HEK293 (cell line): Measurements from ENCODE around the gene COL15A1.

Experiments used
- CTCF ChIA-PET: fragments of 350-600 bp; formaldehyde crosslinking; extraction: SDS; loops from one replicate; lab custom pipeline; 2021; ENCODE audit warnings: antibody characterized with exemption; lab: Yijun Ruan, JAX
- POLR2A ChIA-PET: fragments of 300-600 bp; formaldehyde crosslinking; extraction: SDS; loops from one replicate; lab custom pipeline; 2020; ENCODE audit warnings: antibody characterized with exemption, inconsistent platforms; lab: Yijun Ruan, JAX
- H3K27ac ChIP-seq: fragments of 200-500 bp; sonication (Bioruptor generic); 2 replicates; pipeline ENCODE4 v1.5.1; 2014; ENCODE audit warnings: low read depth, low read length, control low read depth, inconsistent platforms; ENCODE audit errors: extremely low read depth
- H3K36me3 ChIP-seq, 2 experiments: fragments of 200-500 bp in 1 of 2; sonication (Bioruptor generic) in 1 of 2; 1 replicate in 1 of 2; 2 replicates in 1 of 2; pipeline ENCODE4 v1.5.1; 2014 to 2017; ENCODE audit warnings: inconsistent platforms in 2 of 2, low read length in 2 of 2; ENCODE audit not compliant: control insufficient read depth in 2 of 2, insufficient read depth in 1 of 2
- H3K4me1 ChIP-seq: fragments of 200-500 bp; sonication (Bioruptor generic); 2 replicates; pipeline ENCODE4 v1.5.1; 2014; ENCODE audit warnings: mild to moderate bottlenecking, low read length, inconsistent platforms; ENCODE audit not compliant: control insufficient read depth, insufficient read depth
- H3K4me3 ChIP-seq: 2 replicates; pipeline ENCODE4 v1.5.1; 2011; ENCODE audit warnings: low read depth, mild to moderate bottlenecking, control low read depth, low read length, moderate library complexity
- H3K9me3 ChIP-seq: fragments of 200-500 bp; sonication (Bioruptor generic); 2 replicates; pipeline ENCODE4 v1.5.1; 2014; ENCODE audit warnings: low read depth, low read length, inconsistent platforms; ENCODE audit not compliant: control insufficient read depth, insufficient read depth
- EGR2 ChIP-seq: fragments of 450-650 bp; formaldehyde crosslinking; IDR thresholded peaks from 2 replicates; pipeline ENCODE4 v1.5.1; 2016; ENCODE audit warnings: low read depth, missing biosample characterization, missing genetic modification characterization
- GFI1B ChIP-seq: fragments of 450-650 bp; formaldehyde crosslinking; IDR thresholded peaks from 2 replicates; pipeline ENCODE4 v1.5.1; 2016; ENCODE audit warnings: missing biosample characterization, missing genetic modification characterization
- HOXA7 ChIP-seq: sonication (generic); formaldehyde crosslinking; IDR thresholded peaks from 2 replicates; pipeline ENCODE4 v1.8.1; 2022; ENCODE audit warnings: missing genetic modification reagents, borderline replicate concordance
- IKZF3 ChIP-seq: fragments of 450-650 bp; IDR thresholded peaks from 2 replicates; pipeline ENCODE4 v1.5.0; 2018; ENCODE audit warnings: missing biosample characterization, mild to moderate bottlenecking, missing genetic modification characterization, moderate library complexity
- KLF1 ChIP-seq: fragments of 450-650 bp; formaldehyde crosslinking; IDR thresholded peaks from 2 replicates; pipeline ENCODE4 v1.5.1; 2016; ENCODE audit warnings: missing biosample characterization, missing genetic modification characterization
- KLF10 ChIP-seq: fragments of 450-650 bp; IDR thresholded peaks from 2 replicates; pipeline ENCODE4 v1.5.1; 2018; ENCODE audit warnings: missing biosample characterization, mild to moderate bottlenecking, missing genetic modification characterization
- KLF16 ChIP-seq: fragments of 450-650 bp; formaldehyde crosslinking; IDR thresholded peaks from 2 replicates; pipeline ENCODE4 v1.5.1; 2017; ENCODE audit warnings: missing biosample characterization, missing genetic modification characterization
- OVOL3 ChIP-seq: fragments of 450-650 bp; formaldehyde crosslinking; IDR thresholded peaks from 2 replicates; pipeline ENCODE4 v1.5.1; 2016; ENCODE audit warnings: missing biosample characterization, missing genetic modification characterization
- SCRT1 ChIP-seq: fragments of 450-650 bp; formaldehyde crosslinking; IDR thresholded peaks from 2 replicates; pipeline ENCODE4 v1.5.1; 2016; ENCODE audit warnings: missing biosample characterization, missing genetic modification characterization, borderline replicate concordance
- SETDB1 ChIP-seq: IDR thresholded peaks from one replicate; pipeline ENCODE4 v1.6.1; 2017; ENCODE audit warnings: mild to moderate bottlenecking, low read length, moderate library complexity, mixed read lengths; ENCODE audit not compliant: insufficient read length
- ZBTB21 ChIP-seq: fragments of 450-650 bp; formaldehyde crosslinking; IDR thresholded peaks from 2 replicates; pipeline ENCODE4 v1.5.1; 2017; ENCODE audit warnings: missing biosample characterization, missing genetic modification characterization
- ZFP3 ChIP-seq: fragments of 450-650 bp; formaldehyde crosslinking; IDR thresholded peaks from 2 replicates; pipeline ENCODE4 v1.5.1; 2016; ENCODE audit warnings: low read depth, missing biosample characterization, missing genetic modification characterization
- ZFP41 ChIP-seq: fragments of 450-650 bp; formaldehyde crosslinking; IDR thresholded peaks from 2 replicates; pipeline ENCODE4 v1.5.1; 2016; ENCODE audit warnings: missing biosample characterization, missing genetic modification characterization, borderline replicate concordance
- ZNF10 ChIP-seq: fragments of 450-650 bp; formaldehyde crosslinking; IDR thresholded peaks from 2 replicates; pipeline ENCODE4 v1.5.1; 2017; ENCODE audit warnings: missing biosample characterization, missing genetic modification characterization
- ZNF114 ChIP-seq: fragments of 450-650 bp; formaldehyde crosslinking; IDR thresholded peaks from 2 replicates; pipeline ENCODE4 v1.5.0; 2017; ENCODE audit warnings: missing biosample characterization, missing genetic modification characterization
- ZNF16 ChIP-seq: fragments of 450-650 bp; formaldehyde crosslinking; IDR thresholded peaks from 2 replicates; pipeline ENCODE4 v1.5.1; 2016; ENCODE audit warnings: low read depth, missing biosample characterization, missing genetic modification characterization
- ZNF175 ChIP-seq: fragments of 450-650 bp; formaldehyde crosslinking; IDR thresholded peaks from 2 replicates; pipeline ENCODE4 v1.5.1; 2016; ENCODE audit warnings: missing biosample characterization, missing genetic modification characterization
- ZNF433 ChIP-seq: fragments of 450-650 bp; formaldehyde crosslinking; IDR thresholded peaks from 2 replicates; pipeline ENCODE4 v1.5.1; 2016; ENCODE audit warnings: missing biosample characterization, missing genetic modification characterization, low read depth
- ZNF521 ChIP-seq: fragments of 450-650 bp; formaldehyde crosslinking; IDR thresholded peaks from 2 replicates; pipeline ENCODE4 v1.5.1; 2017; ENCODE audit warnings: missing biosample characterization, mild to moderate bottlenecking, missing genetic modification characterization
- ZNF558 ChIP-seq: fragments of 450-650 bp; formaldehyde crosslinking; IDR thresholded peaks from 2 replicates; pipeline ENCODE4 v1.5.1; 2016; ENCODE audit warnings: missing biosample characterization, missing genetic modification characterization
- ZNF707 ChIP-seq: fragments of 450-650 bp; formaldehyde crosslinking; IDR thresholded peaks from 2 replicates; pipeline ENCODE4 v1.5.1; 2016; ENCODE audit warnings: missing biosample characterization, missing genetic modification characterization
- ZNF768 ChIP-seq: fragments of 450-650 bp; formaldehyde crosslinking; IDR thresholded peaks from 2 replicates; pipeline ENCODE4 v1.5.1; 2018; ENCODE audit warnings: missing biosample characterization, mild to moderate bottlenecking, missing genetic modification characterization
- ZSCAN30 ChIP-seq: fragments of 450-650 bp; IDR thresholded peaks from 2 replicates; pipeline ENCODE4 v1.5.1; 2018; ENCODE audit warnings: missing biosample characterization, mild to moderate bottlenecking, missing genetic modification characterization, moderate library complexity
- TF ChIP-seq, protein P1 (sequence below): fragments of 450-650 bp; formaldehyde crosslinking; IDR thresholded peaks from 2 replicates; pipeline ENCODE4; 2016; ENCODE audit warnings: missing biosample characterization, missing genetic modification characterization
- TF ChIP-seq, protein P2 (sequence below): fragments of 450-650 bp; formaldehyde crosslinking; optimal IDR thresholded peaks from 2 replicates; pipeline ENCODE3; 2016; ENCODE audit warnings: missing biosample characterization, mild to moderate bottlenecking, missing genetic modification characterization

Gene COL15A1

GRCh38 chr9:98973171-98973570 lies 29.5 kb downstream of the COL15A1 start (continued):
- TF ChIP-seq GFI1B (tag by site-specific recombination) (no peak), SCRT1 (tag by site-specific recombination) (no peak), ZNF16 (no peak), ZNF558 (tag by site-specific recombination) (no peak)
- TF ChIP-seq, protein P1, sequence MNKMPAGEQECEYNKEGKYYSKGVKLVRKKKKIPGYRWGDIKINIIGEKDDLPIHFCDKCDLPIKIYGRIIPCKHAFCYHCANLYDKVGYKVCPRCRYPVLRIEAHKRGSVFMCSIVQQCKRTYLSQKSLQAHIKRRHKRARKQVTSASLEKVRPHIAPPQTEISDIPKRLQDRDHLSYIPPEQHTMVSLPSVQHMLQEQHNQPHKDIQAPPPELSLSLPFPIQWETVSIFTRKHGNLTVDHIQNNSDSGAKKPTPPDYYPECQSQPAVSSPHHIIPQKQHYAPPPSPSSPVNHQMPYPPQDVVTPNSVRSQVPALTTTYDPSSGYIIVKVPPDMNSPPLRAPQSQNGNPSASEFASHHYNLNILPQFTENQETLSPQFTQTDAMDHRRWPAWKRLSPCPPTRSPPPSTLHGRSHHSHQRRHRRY (tag by site-specific recombination): no peak

DNA sequence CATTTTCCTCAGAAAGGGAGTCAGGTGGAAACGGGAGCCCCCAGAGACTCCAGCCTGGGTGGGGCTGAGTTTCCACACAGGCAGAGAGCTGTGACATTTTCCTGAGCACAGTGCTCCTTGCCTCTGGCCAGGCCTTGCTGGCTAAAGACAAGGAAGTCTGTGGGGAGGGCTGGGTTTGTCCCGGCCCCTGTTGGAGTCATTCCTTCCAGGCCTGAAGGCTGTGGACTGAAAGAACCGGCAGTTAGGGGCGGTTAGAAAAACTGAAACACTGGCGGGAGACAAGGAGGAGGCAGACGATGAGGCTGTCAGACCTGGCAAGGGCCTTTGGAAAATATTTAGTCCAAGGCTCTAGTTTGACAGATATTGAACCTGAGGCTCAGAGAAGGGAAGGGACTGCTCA lies 29.9 kb downstream of the COL15A1 start:
- CTCF ChIA-PET: interaction anchor here (0.6 to 5.5 kb wide), 8 partner anchors 10 to 759 kb away, joined by 3 to 51 read pairs (median 5); no protein-coding TSS in a partner anchor
- POLR2A ChIA-PET: no interaction called here

GRCh38 chr9:98974106-98974505 lies 30.4 kb downstream of the COL15A1 start:
- no peaks in the 10 kb centered on the region for H3K9me3 ChIP-seq
- TF ChIP-seq IKZF3 (tag by site-specific recombination) (no peak), ZNF707 (tag by site-specific recombination) (no peak), KLF1 (no peak), ZFP41 (tag by site-specific recombination) (no peak), ZNF175 (tag by site-specific recombination) (no peak), KLF10 (no peak), SETDB1 (no peak), ZBTB21 (no peak)
- TF ChIP-seq, protein P2, sequence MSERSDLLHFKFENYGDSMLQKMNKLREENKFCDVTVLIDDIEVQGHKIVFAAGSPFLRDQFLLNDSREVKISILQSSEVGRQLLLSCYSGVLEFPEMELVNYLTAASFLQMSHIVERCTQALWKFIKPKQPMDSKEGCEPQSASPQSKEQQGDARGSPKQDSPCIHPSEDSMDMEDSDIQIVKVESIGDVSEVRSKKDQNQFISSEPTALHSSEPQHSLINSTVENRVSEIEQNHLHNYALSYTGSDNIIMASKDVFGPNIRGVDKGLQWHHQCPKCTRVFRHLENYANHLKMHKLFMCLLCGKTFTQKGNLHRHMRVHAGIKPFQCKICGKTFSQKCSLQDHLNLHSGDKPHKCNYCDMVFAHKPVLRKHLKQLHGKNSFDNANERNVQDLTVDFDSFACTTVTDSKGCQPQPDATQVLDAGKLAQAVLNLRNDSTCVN (tag by site-specific recombination): no peak
- H3K4me1 ChIP-seq: no peaks in the 10 kb centered on the region
- H3K27ac ChIP-seq: no peak overlapping the region
- ChIA-PET POLR2A (no interaction called here), CTCF (interaction anchor here (0.6 to 5.5 kb wide), 9 partner anchors 8 to 759 kb away, joined by 3 to 51 read pairs (median 9); no protein-coding TSS in a partner anchor)
- no peak overlapping the region for H3K4me3 ChIP-seq
- H3K36me3 ChIP-seq: no peaks in the 10 kb centered on the region

More for the DNA sequence above, 29.9 kb downstream of the COL15A1 start:
- H3K9me3 ChIP-seq: no peaks in the 10 kb centered on the region
- no peak overlapping the region for H3K4me3 ChIP-seq
- no peaks in the 10 kb centered on the region for H3K4me1 ChIP-seq
- no peaks in the 10 kb centered on the region for H3K36me3 ChIP-seq
- no peak overlapping the region for H3K27ac ChIP-seq
- no peak for TF ChIP-seq HOXA7 (CRISPR knock-in tag)
- TF ChIP-seq ZNF521 (tag by site-specific recombination): no peak
- TF ChIP-seq GFI1B (tag by site-specific recombination): no peak
- TF ChIP-seq ZNF114 (tag by site-specific recombination): no peak
- no peak for TF ChIP-seq ZSCAN30 (tag by site-specific recombination)
- TF ChIP-seq EGR2 (tag by site-specific recombination): no peak
- no peak for TF ChIP-seq OVOL3
- no peak for TF ChIP-seq ZBTB21
- no peak for TF ChIP-seq KLF16 (tag by site-specific recombination)
- no peak for TF ChIP-seq ZNF768 (tag by site-specific recombination)
- no peak for TF ChIP-seq ZNF10 (tag by site-specific recombination)
- TF ChIP-seq ZNF433 (tag by site-specific recombination): no peak
- no peak for TF ChIP-seq ZFP3 (tag by site-specific recombination)
- TF ChIP-seq, all 188 proteins: peak for 0
